Loucy (cell line): ENCODE measurements around the gene PACSIN2.

Source experiments
- EZH2phosphoT487 ChIP-seq: fragments of 200-600 bp; IDR thresholded peaks from 2 replicates; pipeline ENCODE4 v1.6.1; 2018; ENCODE audit warnings: antibody characterized with exemption, mild to moderate bottlenecking, moderate library complexity, borderline replicate concordance
- TF ChIP-seq, protein P1 (sequence below): fragments of 200-600 bp; sonication (generic); conservative IDR thresholded peaks from 2 replicates; pipeline ENCODE4 v1.5.1; 2014; ENCODE audit warnings: mild to moderate bottlenecking, antibody characterized with exemption, low read length

- TF ChIP-seq, protein P1, sequence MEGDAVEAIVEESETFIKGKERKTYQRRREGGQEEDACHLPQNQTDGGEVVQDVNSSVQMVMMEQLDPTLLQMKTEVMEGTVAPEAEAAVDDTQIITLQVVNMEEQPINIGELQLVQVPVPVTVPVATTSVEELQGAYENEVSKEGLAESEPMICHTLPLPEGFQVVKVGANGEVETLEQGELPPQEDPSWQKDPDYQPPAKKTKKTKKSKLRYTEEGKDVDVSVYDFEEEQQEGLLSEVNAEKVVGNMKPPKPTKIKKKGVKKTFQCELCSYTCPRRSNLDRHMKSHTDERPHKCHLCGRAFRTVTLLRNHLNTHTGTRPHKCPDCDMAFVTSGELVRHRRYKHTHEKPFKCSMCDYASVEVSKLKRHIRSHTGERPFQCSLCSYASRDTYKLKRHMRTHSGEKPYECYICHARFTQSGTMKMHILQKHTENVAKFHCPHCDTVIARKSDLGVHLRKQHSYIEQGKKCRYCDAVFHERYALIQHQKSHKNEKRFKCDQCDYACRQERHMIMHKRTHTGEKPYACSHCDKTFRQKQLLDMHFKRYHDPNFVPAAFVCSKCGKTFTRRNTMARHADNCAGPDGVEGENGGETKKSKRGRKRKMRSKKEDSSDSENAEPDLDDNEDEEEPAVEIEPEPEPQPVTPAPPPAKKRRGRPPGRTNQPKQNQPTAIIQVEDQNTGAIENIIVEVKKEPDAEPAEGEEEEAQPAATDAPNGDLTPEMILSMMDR: no peak
- no peak for TF ChIP-seq EZH2phosphoT487
These were observed 84.0 kb downstream of the PACSIN2 start for GRCh38 chr22:42930810-42931420.
